ENCODE data around the gene SLC8A3. TPM values are rescaled to one million over a fixed set of nuclear protein-coding genes. Genes with fewer than 3 reads are reported as not detected.
A peak's percentile ranks its signal among the peaks of the same experiment; 100 is the strongest.

Gene SLC8A3
- total RNA-seq, 1 experiment from 2014 or later: 0.13 TPM

- H3K27ac ChIP-seq (ENCODE audit: insufficient read length, low read depth, low read length): no peak overlapping the region
- no peak overlapping the region for H4K5ac ChIP-seq (ENCODE audit: insufficient read length, low read depth, low read length)
- peak; percentile 74 for DNase-seq
- H3K4me1 ChIP-seq (ENCODE audit: insufficient read depth, low read length): peaks cover 2% of the 10 kb centered on the region; the same call in 1 of the 2 replicates
- no peak overlapping the region for H3K4me2 ChIP-seq (ENCODE audit: insufficient read depth, insufficient read length, low read length)
- Mint-ChIP-seq H3K27me3 (ENCODE audit: low read depth) (peaks cover 1% of the 10 kb centered on the region; the same call in 1 of the 2 replicates), H3K36me3 (ENCODE audit: insufficient read depth in 1 of 3, low read depth in 3 of 3) (no peaks in the 10 kb centered on the region), H3K4me3 (no peak overlapping the region), H3K27ac (no peak overlapping the region), H3K9me3 (no peaks in the 10 kb centered on the region), H3K4me1 (peaks cover 21 to 24% of the 10 kb centered on the region in 2 experiments)
- TF ChIP-seq CTCF (conservative IDR thresholded peaks at IDR 0.05): peak; percentile 95
- H3K56ac ChIP-seq (ENCODE audit: insufficient read length, low read depth, low read length): no peak overlapping the region
- H3K9me3 ChIP-seq (ENCODE audit: control insufficient read depth, low read depth, low read length): no peaks in the 10 kb centered on the region
- no peak overlapping the region for H2BK12ac ChIP-seq (ENCODE audit: insufficient read length, low read depth, low read length)
- H3K9ac ChIP-seq (ENCODE audit: extremely low read depth, insufficient read length, low read length): no peak overlapping the region
- H3K27me3 ChIP-seq (ENCODE audit: insufficient read depth, low read length): no peaks in the 10 kb centered on the region
- no peaks in the 10 kb centered on the region for H3K79me1 ChIP-seq (ENCODE audit: insufficient read depth, low read depth, low read length, poor library complexity, severe bottlenecking)
- no peak overlapping the region for H2BK120ac ChIP-seq (ENCODE audit: low read depth, low read length, poor library complexity, severe bottlenecking)
- no peak overlapping the region for H4K8ac ChIP-seq (replicated peaks; ENCODE audit: insufficient read length, low read depth, low read length)
- H3K18ac ChIP-seq (ENCODE audit: insufficient read length, low read depth, low read length): no peak overlapping the region
- no peak overlapping the region for H3T11ph ChIP-seq (ENCODE audit: low read length)
- no peak overlapping the region for H2BK5ac ChIP-seq (ENCODE audit: insufficient read length, low read length)
- no CpG with 5 or more reads among the region's 2 CpGs for WGBS (ENCODE audit: extremely low coverage, insufficient read length, low lambda C conversion rate)
- no peak overlapping the region for H2BK15ac ChIP-seq (ENCODE audit: low read depth, low read length)
- no peak overlapping the region for H3K23ac ChIP-seq (ENCODE audit: insufficient read length, low read depth, low read length)
- H3K4ac ChIP-seq (ENCODE audit: low read depth, low read length): no peak overlapping the region
- H3K79me2 ChIP-seq (ENCODE audit: insufficient read depth, low read length): no peaks in the 10 kb centered on the region
- H4K20me1 ChIP-seq (ENCODE audit: control insufficient read depth, insufficient read depth, insufficient read length): no peaks in the 10 kb centered on the region
- no peak overlapping the region for H3K14ac ChIP-seq (ENCODE audit: insufficient read depth, low read length)
- no peak overlapping the region for H4K91ac ChIP-seq (ENCODE audit: insufficient read length, low read depth, low read length)
- H2AFZ ChIP-seq (ENCODE audit: low read length): no peak overlapping the region
- no peak overlapping the region for H2BK20ac ChIP-seq (ENCODE audit: low read depth, low read length, poor library complexity, severe bottlenecking)
- no peak overlapping the region for H2AK5ac ChIP-seq (ENCODE audit: insufficient read length, low read length)
- H3K23me2 ChIP-seq (ENCODE audit: insufficient read length, low read depth, low read length, poor library complexity, severe bottlenecking): no peaks in the 10 kb centered on the region
Measured at GRCh38 chr14:70013271-70013873, 175.4 kb downstream of the SLC8A3 start.

Data from H9 (cell line).